Keratinocyte (primary cell): ENCODE data around the gene CXCR4. TPM values are rescaled to one million over a fixed set of nuclear protein-coding genes. Genes with fewer than 3 reads are reported as not detected.
"Not testable (repeated sequence)": the region's sequence is repeated elsewhere in the genome, so short reads cannot be mapped to it uniquely, and the experiment has no call there.

Experiments used
- DNase-seq: peaks from one replicate; pipeline ENCODE4 v3.0.0-alpha.2; 2011; ENCODE audit warnings: low read depth, missing footprints, low spot score
- FAIRE-seq: peaks from 2 replicates; lab custom pipeline; 2011; peaks lifted over from hg19 to GRCh38; lab: Jason Lieb, UNC
- H2AFZ ChIP-seq: 2 replicates; pipeline ENCODE4 v1.6.0; 2012; ENCODE audit warnings: low read length, control low read depth, inconsistent platforms; ENCODE audit not compliant: control insufficient read depth
- H3K27ac ChIP-seq: 2 replicates; pipeline ENCODE4 v1.5.1; 2011; ENCODE audit warnings: low read length; ENCODE audit not compliant: control insufficient read depth, insufficient read depth
- H3K27me3 ChIP-seq: 3 replicates; pipeline ENCODE4 v1.6.0; 2011; ENCODE audit warnings: low read length; ENCODE audit not compliant: control insufficient read depth, insufficient read depth; ENCODE audit errors: extremely low read depth
- H3K36me3 ChIP-seq, 2 experiments: 2 replicates in 1 of 2; 3 replicates in 1 of 2; pipeline ENCODE4 v1.5.1; 2011; ENCODE audit warnings: low read length in 2 of 2, mild to moderate bottlenecking in 1 of 2; ENCODE audit not compliant: control insufficient read depth in 2 of 2, insufficient read depth in 2 of 2; ENCODE audit errors: extremely low read depth in 1 of 2
- H3K4me1 ChIP-seq: 3 replicates; pipeline ENCODE4 v1.5.1; 2011; ENCODE audit warnings: low read length; ENCODE audit not compliant: control insufficient read depth, insufficient read depth; ENCODE audit errors: extremely low read depth
- H3K4me2 ChIP-seq: 3 replicates; pipeline ENCODE4 v1.6.0; 2011; ENCODE audit warnings: low read depth, low read length; ENCODE audit not compliant: control insufficient read depth, insufficient read depth; ENCODE audit errors: extremely low read depth
- H3K4me3 ChIP-seq, 3 experiments: fragments of 200-600 bp in 1 of 3; sonication (generic) in 1 of 3; 2 replicates in 2 of 3; 3 replicates in 1 of 3; pipeline ENCODE4 v1.5.1; 2011 to 2016; ENCODE audit warnings: low read length in 3 of 3, mild to moderate bottlenecking in 3 of 3, control low read depth in 2 of 3, inconsistent platforms in 1 of 3, low read depth in 1 of 3, mixed read lengths in 1 of 3, mixed run types in 1 of 3, moderate library complexity in 1 of 3; ENCODE audit not compliant: control insufficient read depth in 2 of 3, insufficient read depth in 2 of 3; ENCODE audit errors: extremely low read depth in 1 of 3
- H3K79me2 ChIP-seq: 2 replicates; pipeline ENCODE4 v1.6.0; 2012; ENCODE audit warnings: low read length; ENCODE audit not compliant: control insufficient read depth, insufficient read depth
- H3K9ac ChIP-seq: 3 replicates; pipeline ENCODE4 v1.6.0; 2011; ENCODE audit warnings: low read length; ENCODE audit not compliant: control insufficient read depth, insufficient read depth; ENCODE audit errors: extremely low read depth
- H3K9me1 ChIP-seq: 3 replicates; pipeline ENCODE4 v1.6.0; 2011; ENCODE audit warnings: low read length; ENCODE audit not compliant: control insufficient read depth, insufficient read depth; ENCODE audit errors: extremely low read depth
- H3K9me3 ChIP-seq: 2 replicates; pipeline ENCODE4 v1.5.1; 2012; ENCODE audit warnings: low read depth, low read length; ENCODE audit not compliant: control insufficient read depth
- H4K20me1 ChIP-seq: 3 replicates; pipeline ENCODE4 v1.6.0; 2011; ENCODE audit warnings: low read length; ENCODE audit not compliant: control insufficient read depth, insufficient read depth; ENCODE audit errors: extremely low read depth
- EZH2 ChIP-seq: IDR thresholded peaks from one replicate; pipeline ENCODE4 v1.6.1; 2012; ENCODE audit warnings: inconsistent platforms, mild to moderate bottlenecking, low read length, moderate library complexity
- dilution Hi-C: fragments of 300-500 bp; cut with MboI; formaldehyde crosslinking; loops from one replicate; pipeline ENCODE4 v1.7.0; 2020; ENCODE audit warnings: low sequenced_read_pairs; ENCODE audit not compliant: extremely low pct_ligation_motif_present
- polyA plus RNA-seq, 5 experiments: library from polyadenylated mRNA; depleted of rRNA in 3 of 5; stranded (reverse) in 3 of 5; stranded (forward) in 1 of 5; unstranded in 1 of 5; fragments of >200 nt; gene quantifications; 1 replicate in 1 of 5; 2 replicates in 3 of 5; 3 replicates in 1 of 5; pipeline versions ENCODE4 v1.2.1 to v1.2.3, GENCODE V29; 2011 to 2012; ENCODE audit warnings: missing spikeins in 2 of 5, low read depth in 1 of 5, low replicate concordance in 1 of 5
- TF ChIP-seq, protein P1 (sequence below), 3 experiments: IDR thresholded peaks in 1 of 3; conservative IDR thresholded peaks in 1 of 3; optimal IDR thresholded peaks in 1 of 3; 2 replicates in 2 of 3; 3 replicates in 1 of 3; pipeline versions ENCODE3 to v1.5.1; 2011; ENCODE audit warnings: low read length in 3 of 3, mild to moderate bottlenecking in 3 of 3, moderate library complexity in 2 of 3, control low read depth in 1 of 3, inconsistent platforms in 1 of 3; ENCODE audit not compliant: insufficient read depth in 2 of 3; ENCODE audit errors: extremely low read depth in 1 of 3

The CXCR4 gene
- polyA plus RNA-seq, 1 donor (not counting 4 experiments of a cell fraction or from before 2014, with no cell fraction given): 0.08 TPM

DNA sequence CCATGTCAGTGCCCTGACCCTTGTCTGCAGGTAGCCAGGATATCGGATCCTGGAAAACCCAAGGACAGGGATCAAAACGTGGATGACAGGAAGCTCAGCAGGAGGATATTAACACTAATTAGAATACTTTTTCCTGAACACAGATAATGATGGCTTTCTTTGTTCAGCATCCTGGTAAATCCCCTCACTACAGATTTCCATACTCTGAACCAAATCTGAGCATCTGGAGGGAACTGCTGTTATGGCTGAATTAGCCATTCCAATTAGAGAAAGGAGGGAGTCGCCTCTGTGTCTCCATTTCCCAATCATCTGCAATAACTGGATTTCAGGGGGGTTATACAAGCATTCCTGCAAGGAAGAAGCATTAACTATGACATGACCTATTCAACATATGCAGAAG lies 24.4 kb downstream of the CXCR4 start:
- no peak for FAIRE-seq
- Histone ChIP-seq H3K4me2 (no peak overlapping the region), H4K20me1 (no peaks in the 10 kb centered on the region), H3K9me3 (no peaks in the 10 kb centered on the region), H3K4me3 (no peak overlapping the region), H3K9me1 (no peaks in the 10 kb centered on the region), H3K27me3 (no peaks in the 10 kb centered on the region), H3K27ac (no peak overlapping the region), H3K36me3 (no peaks in the 10 kb centered on the region), H3K4me1 (no peaks in the 10 kb centered on the region), H3K9ac (no peak overlapping the region), H2AFZ (no peak overlapping the region), H3K79me2 (no peaks in the 10 kb centered on the region)
- dilution Hi-C loops: no loop called here
- no peak for DNase-seq
- TF ChIP-seq EZH2: no peak
- TF ChIP-seq, protein P1, sequence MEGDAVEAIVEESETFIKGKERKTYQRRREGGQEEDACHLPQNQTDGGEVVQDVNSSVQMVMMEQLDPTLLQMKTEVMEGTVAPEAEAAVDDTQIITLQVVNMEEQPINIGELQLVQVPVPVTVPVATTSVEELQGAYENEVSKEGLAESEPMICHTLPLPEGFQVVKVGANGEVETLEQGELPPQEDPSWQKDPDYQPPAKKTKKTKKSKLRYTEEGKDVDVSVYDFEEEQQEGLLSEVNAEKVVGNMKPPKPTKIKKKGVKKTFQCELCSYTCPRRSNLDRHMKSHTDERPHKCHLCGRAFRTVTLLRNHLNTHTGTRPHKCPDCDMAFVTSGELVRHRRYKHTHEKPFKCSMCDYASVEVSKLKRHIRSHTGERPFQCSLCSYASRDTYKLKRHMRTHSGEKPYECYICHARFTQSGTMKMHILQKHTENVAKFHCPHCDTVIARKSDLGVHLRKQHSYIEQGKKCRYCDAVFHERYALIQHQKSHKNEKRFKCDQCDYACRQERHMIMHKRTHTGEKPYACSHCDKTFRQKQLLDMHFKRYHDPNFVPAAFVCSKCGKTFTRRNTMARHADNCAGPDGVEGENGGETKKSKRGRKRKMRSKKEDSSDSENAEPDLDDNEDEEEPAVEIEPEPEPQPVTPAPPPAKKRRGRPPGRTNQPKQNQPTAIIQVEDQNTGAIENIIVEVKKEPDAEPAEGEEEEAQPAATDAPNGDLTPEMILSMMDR (optimal IDR thresholded peaks at IDR 0.05 in 1 of 3, IDR thresholded peaks at IDR 0.05 in 1 of 3, conservative IDR thresholded peaks at IDR 0.05 in 1 of 3; ENCODE audit: extremely low read depth in 1 of 3, insufficient read depth in 2 of 3, low read length in 3 of 3): no peak

DNA sequence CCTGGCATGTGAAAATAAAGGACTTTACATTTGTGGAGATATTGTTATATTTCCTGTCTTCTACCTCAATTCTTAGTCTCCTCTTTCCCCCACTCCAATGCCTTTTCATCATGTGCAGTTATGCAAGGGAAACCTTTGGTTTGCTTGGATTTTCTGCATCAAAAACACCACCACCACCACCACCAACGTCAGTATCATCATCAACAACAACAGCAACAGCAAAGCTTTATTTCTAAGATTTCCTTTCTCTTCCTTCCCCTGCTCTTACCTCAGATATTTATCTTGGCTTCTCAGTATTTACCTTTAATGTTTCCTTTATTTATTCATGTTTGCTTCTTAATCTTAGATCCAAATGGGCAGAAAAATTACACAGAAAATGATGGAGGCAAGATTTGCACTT lies 26.1 kb downstream of the CXCR4 start:
- Histone ChIP-seq H3K9me3 (no peaks in the 10 kb centered on the region), H3K79me2 (no peaks in the 10 kb centered on the region), H3K4me3 (no peak overlapping the region), H3K36me3 (no peaks in the 10 kb centered on the region), H3K4me2 (no peak overlapping the region), H3K27ac (no peak overlapping the region), H3K4me1 (no peaks in the 10 kb centered on the region), H3K27me3 (no peaks in the 10 kb centered on the region), H3K9me1 (no peaks in the 10 kb centered on the region), H4K20me1 (no peaks in the 10 kb centered on the region), H2AFZ (no peak overlapping the region), H3K9ac (no peak overlapping the region)
- dilution Hi-C loops: no loop called here
- DNase-seq (no peak), FAIRE-seq (no peak)
- TF ChIP-seq, protein P1 (optimal IDR thresholded peaks at IDR 0.05 in 1 of 3, IDR thresholded peaks at IDR 0.05 in 1 of 3, conservative IDR thresholded peaks at IDR 0.05 in 1 of 3; ENCODE audit: extremely low read depth in 1 of 3, insufficient read depth in 2 of 3, low read length in 3 of 3): no peak
- TF ChIP-seq EZH2: no peak

DNA sequence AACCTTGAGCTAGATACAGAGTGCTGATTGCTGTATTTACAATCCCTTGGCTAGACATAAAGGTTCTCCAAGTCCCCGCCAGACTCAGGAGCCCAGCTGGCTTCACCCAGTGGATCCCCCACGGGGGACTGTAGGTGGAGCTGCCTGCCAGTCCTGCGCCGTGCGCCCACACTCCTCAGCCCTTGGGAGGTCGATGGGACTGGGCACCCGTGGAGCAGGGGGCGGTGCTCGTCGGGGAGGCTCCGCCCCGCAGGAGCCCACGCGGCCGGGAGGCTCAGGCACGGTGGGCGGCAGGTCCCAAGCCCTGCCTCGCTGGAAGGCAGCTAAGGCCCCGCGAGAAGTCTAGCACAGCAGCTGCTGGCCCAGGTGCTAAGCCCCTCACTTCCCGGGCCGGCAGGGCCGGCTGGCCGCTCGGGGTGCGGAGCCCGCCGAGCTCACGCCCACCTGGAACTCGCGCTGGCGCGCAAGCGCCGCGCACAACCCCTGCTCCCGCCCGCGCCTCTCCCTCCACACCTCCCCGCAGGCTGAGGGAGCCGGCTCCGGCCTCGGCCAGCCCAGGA lies 30.0 kb downstream of the CXCR4 start:
- FAIRE-seq, dilution Hi-C loops, H3K4me3 ChIP-seq: not testable (repeated sequence)

More for the DNA sequence above, 30.0 kb downstream of the CXCR4 start:
- H3K27ac ChIP-seq, H3K27me3 ChIP-seq, H4K20me1 ChIP-seq, H3K9me1 ChIP-seq, H3K4me1 ChIP-seq, H3K36me3 ChIP-seq, H3K4me2 ChIP-seq, H2AFZ ChIP-seq, H3K9ac ChIP-seq, H3K79me2 ChIP-seq, H3K9me3 ChIP-seq, DNase-seq: not testable (repeated sequence)
